M059J (cell line): ENCODE measurements around the gene HEPN1. TPM values are rescaled to one million over a fixed set of nuclear protein-coding genes. Genes with fewer than 3 reads are reported as not detected.
A peak's percentile ranks its signal among the peaks of the same experiment; 100 is the strongest.

Experiments used
- DNase-seq: peaks from one replicate; pipeline ENCODE4 v3.0.0-alpha.2; 2012; ENCODE audit warnings: low read depth
- total RNA-seq: library from RNA; depleted of rRNA; stranded (reverse); fragments of >200 nt; shearing (Covaris generic); gene quantifications from 2 replicates; pipeline ENCODE4 v1.2.3, GENCODE V29; 2014

The HEPN1 gene
- total RNA-seq, 1 experiment from 2014 or later = not detected

GRCh38 chr11:124899383-124900145, 19.5 kb upstream of the HEPN1 start:
- peak; percentile 36 for DNase-seq

- DNase-seq = peak; percentile 92
Measured at GRCh38 chr11:124900464-124900863, 18.6 kb upstream of the HEPN1 start.

GRCh38 chr11:124902616-124903015, 16.4 kb upstream of the HEPN1 start:
- DNase-seq = no peak

GRCh38 chr11:124915541-124916369, 3.3 kb upstream of the HEPN1 start:
- DNase-seq = peak; percentile 58

GRCh38 chr11:124916370-124916710, 2.7 kb upstream of the HEPN1 start:
- DNase-seq = no peak

- DNase-seq = no peak
Measured at GRCh38 chr11:124917115-124917637, 1.9 kb upstream of the HEPN1 start.

- no peak for DNase-seq
Measured at GRCh38 chr11:124919898-124920297, 848 bp downstream of the HEPN1 start.

GRCh38 chr11:124920356-124920755, 1.3 kb downstream of the HEPN1 start:
- DNase-seq = no peak

GRCh38 chr11:124920870-124921609, 2.0 kb downstream of the HEPN1 start:
- DNase-seq = no peak

GRCh38 chr11:124922831-124923230, 3.8 kb downstream of the HEPN1 start:
- no peak for DNase-seq

GRCh38 chr11:124923296-124923695, 4.2 kb downstream of the HEPN1 start:
- no peak for DNase-seq

- no peak for DNase-seq
Measured at GRCh38 chr11:124928942-124929665, 10.1 kb downstream of the HEPN1 start.

GRCh38 chr11:124930799-124931198, 11.7 kb downstream of the HEPN1 start:
- no peak for DNase-seq

GRCh38 chr11:124934862-124935547, 16.0 kb downstream of the HEPN1 start:
- peak; percentile 55 for DNase-seq

GRCh38 chr11:124935548-124936514, 16.8 kb downstream of the HEPN1 start, which contains the start of gene HEPACAM:
TSS of gene HEPACAM (minus strand) at chr11:124936047. CDS start at chr11:124936006, 41 bp downstream.
- no peak for DNase-seq

GRCh38 chr11:124937336-124937935, 18.4 kb downstream of the HEPN1 start:
- DNase-seq = no peak

GRCh38 chr11:124938206-124938765, 19.2 kb downstream of the HEPN1 start:
- peak; percentile 3 for DNase-seq

GRCh38 chr11:124938970-124939369, 19.9 kb downstream of the HEPN1 start:
- DNase-seq = no peak

- no peak for DNase-seq
Measured at GRCh38 chr11:124941703-124942102, 22.7 kb downstream of the HEPN1 start.
